Measurements from ENCODE around the gene OPRPN.

The OPRPN gene

DNA sequence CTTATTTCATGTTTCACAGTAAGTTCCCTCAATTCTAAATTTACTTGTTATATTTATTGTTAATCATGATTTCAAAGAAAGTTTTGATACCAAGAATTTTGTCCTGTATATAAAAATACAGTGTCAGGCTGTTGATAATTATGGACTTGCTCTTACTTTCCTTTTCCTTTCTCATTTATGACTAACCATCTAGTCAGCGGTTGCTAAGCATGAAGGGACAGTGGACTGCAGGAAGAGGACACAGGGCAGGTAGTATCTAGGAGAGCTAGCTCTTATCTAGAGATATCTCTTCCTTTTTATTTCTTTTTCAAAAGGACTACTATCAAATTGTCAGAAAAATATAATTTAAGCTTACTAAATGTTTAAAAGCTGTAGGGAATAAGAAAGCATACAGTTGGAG is 1.6 kb downstream of the OPRPN start:
- TF ChIP-seq CTCF (conservative IDR thresholded peaks at IDR 0.05; ENCODE audit: low read length) (no peak), EZH2phosphoT487 (IDR thresholded peaks at IDR 0.05; ENCODE audit: borderline replicate concordance) (no peak)
- Histone ChIP-seq H4K20me1 (ENCODE audit: insufficient read depth, low read length, poor library complexity, severe bottlenecking) (no peaks in the 10 kb centered on the region), H3K27me3 (ENCODE audit: insufficient read depth, low read length, poor library complexity, severe bottlenecking) (no peaks in the 10 kb centered on the region), H3K9ac (ENCODE audit: low read depth, low read length, poor library complexity, severe bottlenecking) (no peak overlapping the region), H3K4me1 (ENCODE audit: insufficient read depth, low read length, poor library complexity, severe bottlenecking) (no peaks in the 10 kb centered on the region), H2AFZ (ENCODE audit: low read length) (no peak overlapping the region), H3K9me3 (ENCODE audit: insufficient read depth, low read depth, low read length) (no peaks in the 10 kb centered on the region), H3K4me3 (ENCODE audit: low read length, poor library complexity, severe bottlenecking) (no peak overlapping the region), H3K9me2 (replicated peaks; ENCODE audit: low read depth, low read length) (no peaks in the 10 kb centered on the region), H3K79me2 (ENCODE audit: insufficient read depth, low read length) (no peaks in the 10 kb centered on the region), H3K36me3 (ENCODE audit: insufficient read depth, low read length) (no peaks in the 10 kb centered on the region), H3F3A (ENCODE audit: low read depth) (no peaks in the 10 kb centered on the region), H3K4me2 (ENCODE audit: low read depth, low read length, poor library complexity, severe bottlenecking) (no peak overlapping the region)

GRCh38 chr4:70402762-70403161 is 5.0 kb downstream of the OPRPN start:
- H3K79me2 ChIP-seq (ENCODE audit: insufficient read depth, low read length): no peaks in the 10 kb centered on the region
- no peaks in the 10 kb centered on the region for H3F3A ChIP-seq (ENCODE audit: low read depth)
- H3K4me2 ChIP-seq (ENCODE audit: low read depth, low read length, poor library complexity, severe bottlenecking): no peak overlapping the region
- no peak overlapping the region for H3K4me3 ChIP-seq (ENCODE audit: low read length, poor library complexity, severe bottlenecking)
- H3K9me3 ChIP-seq (ENCODE audit: insufficient read depth, low read depth, low read length): no peaks in the 10 kb centered on the region
- H3K9ac ChIP-seq (ENCODE audit: low read depth, low read length, poor library complexity, severe bottlenecking): no peak overlapping the region
- no peaks in the 10 kb centered on the region for H3K36me3 ChIP-seq (ENCODE audit: insufficient read depth, low read length)
- no peaks in the 10 kb centered on the region for H4K20me1 ChIP-seq (ENCODE audit: insufficient read depth, low read length, poor library complexity, severe bottlenecking)
- no peak overlapping the region for H2AFZ ChIP-seq (ENCODE audit: low read length)
- H3K4me1 ChIP-seq (ENCODE audit: insufficient read depth, low read length, poor library complexity, severe bottlenecking): no peaks in the 10 kb centered on the region
- H3K9me2 ChIP-seq (replicated peaks; ENCODE audit: low read depth, low read length): no peaks in the 10 kb centered on the region
- TF ChIP-seq EZH2phosphoT487 (IDR thresholded peaks at IDR 0.05; ENCODE audit: borderline replicate concordance): no peak
- TF ChIP-seq CTCF (conservative IDR thresholded peaks at IDR 0.05; ENCODE audit: low read length): no peak
- no peaks in the 10 kb centered on the region for H3K27me3 ChIP-seq (ENCODE audit: insufficient read depth, low read length, poor library complexity, severe bottlenecking)

DNA sequence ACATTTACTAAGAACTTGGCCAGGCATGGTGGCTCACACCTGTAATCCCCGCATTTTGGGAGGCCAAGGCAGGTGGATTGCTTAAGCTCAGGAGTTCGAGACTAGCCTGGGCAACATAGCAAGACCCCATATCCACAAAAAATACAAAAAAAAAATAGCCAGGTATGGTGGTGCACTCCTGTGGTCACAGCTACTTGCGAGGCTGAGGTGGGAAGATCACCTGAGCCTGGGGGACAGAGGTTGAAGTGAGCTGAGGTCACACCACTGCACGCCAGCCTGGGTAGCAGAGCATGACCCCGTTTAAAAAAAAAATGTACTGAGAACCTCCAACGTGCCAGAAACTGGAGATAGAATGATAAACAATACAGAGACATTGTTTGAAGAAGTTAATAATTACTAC is 8.0 kb downstream of the OPRPN start:
- no peaks in the 10 kb centered on the region for H3K79me2 ChIP-seq (ENCODE audit: insufficient read depth, low read length)
- H3K36me3 ChIP-seq (ENCODE audit: insufficient read depth, low read length): no peaks in the 10 kb centered on the region
- no peak overlapping the region for H3K4me2 ChIP-seq (ENCODE audit: low read depth, low read length, poor library complexity, severe bottlenecking)
- H3K4me1 ChIP-seq (ENCODE audit: insufficient read depth, low read length, poor library complexity, severe bottlenecking): no peaks in the 10 kb centered on the region
- H3K9ac ChIP-seq (ENCODE audit: low read depth, low read length, poor library complexity, severe bottlenecking): no peak overlapping the region
- H3K9me2 ChIP-seq (replicated peaks; ENCODE audit: low read depth, low read length): no peaks in the 10 kb centered on the region
- no peak overlapping the region for H3K4me3 ChIP-seq (ENCODE audit: low read length, poor library complexity, severe bottlenecking)
- no peaks in the 10 kb centered on the region for H3K27me3 ChIP-seq (ENCODE audit: insufficient read depth, low read length, poor library complexity, severe bottlenecking)
- TF ChIP-seq EZH2phosphoT487 (IDR thresholded peaks at IDR 0.05; ENCODE audit: borderline replicate concordance) (no peak), CTCF (conservative IDR thresholded peaks at IDR 0.05; ENCODE audit: low read length) (no peak)
- no peak overlapping the region for H2AFZ ChIP-seq (ENCODE audit: low read length)
- no peaks in the 10 kb centered on the region for H3F3A ChIP-seq (ENCODE audit: low read depth)
- no peaks in the 10 kb centered on the region for H4K20me1 ChIP-seq (ENCODE audit: insufficient read depth, low read length, poor library complexity, severe bottlenecking)
- no peaks in the 10 kb centered on the region for H3K9me3 ChIP-seq (ENCODE audit: insufficient read depth, low read depth, low read length)

Data from Loucy (cell line).